Measurements from ENCODE around the gene UBN1.

The UBN1 gene

GRCh38 chr16:4801051-4801961 lies 46.0 kb upstream of the UBN1 start:
- peak overlapping the region; percentile 75 for H3K4me3 ChIP-seq (ENCODE audit: low read depth, low read length)
- TF ChIP-seq CTCF (IDR thresholded peaks at IDR 0.05; ENCODE audit: low read depth, low read length), result no peak

DNA sequence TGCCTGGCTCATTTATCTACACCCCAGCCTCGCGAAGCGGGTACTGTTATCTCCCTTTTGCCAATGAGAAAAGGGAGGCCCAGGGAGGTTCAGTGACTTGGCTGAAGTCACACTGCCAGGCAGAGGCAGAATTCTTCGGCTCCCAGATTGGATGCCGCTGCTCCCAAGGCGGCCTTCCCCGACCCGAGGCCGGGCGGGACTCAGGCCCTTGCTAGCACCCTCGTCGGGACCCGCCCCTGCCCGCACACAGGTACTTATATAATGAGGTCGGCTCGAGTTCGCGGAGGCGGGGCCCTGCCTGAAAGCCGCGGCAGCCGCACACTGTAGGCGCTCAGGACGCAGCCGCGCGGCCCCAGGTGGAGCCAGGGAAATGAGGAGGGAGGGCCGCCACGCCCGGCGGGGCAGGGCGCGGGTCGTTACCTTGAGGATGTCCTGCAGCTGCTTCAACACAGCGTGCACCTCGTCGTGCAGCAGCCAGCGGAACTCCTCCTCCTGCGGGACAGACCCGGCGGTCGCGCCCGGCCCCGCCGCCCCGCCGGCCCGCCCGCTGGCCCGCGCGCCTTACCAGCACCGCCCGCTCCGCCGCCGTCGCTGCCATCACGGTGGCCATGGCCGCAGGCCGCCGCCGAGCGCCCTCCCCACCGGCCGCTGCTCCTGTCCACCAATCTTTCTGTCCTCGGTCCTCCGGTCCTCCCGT lies 45.2 kb upstream of the UBN1 start, which contains the start of gene ROGDI:
Gene ROGDI, minus strand, starts transcription at position 672 of the 697 bp plus-strand sequence. Its CDS starts 62 bp downstream, at position 610.
- TF ChIP-seq CTCF (IDR thresholded peaks at IDR 0.05; ENCODE audit: low read depth, low read length), result no peak
- H3K4me3 ChIP-seq (ENCODE audit: low read depth, low read length), result peak within 1 kb of the TSS; percentile 75

- no peak for TF ChIP-seq CTCF (IDR thresholded peaks at IDR 0.05; ENCODE audit: low read depth, low read length)
These were observed 44.5 kb upstream of the UBN1 start for GRCh38 chr16:4802659-4803287.

GRCh38 chr16:4803401-4803844 lies 43.9 kb upstream of the UBN1 start:
- TF ChIP-seq CTCF (IDR thresholded peaks at IDR 0.05; ENCODE audit: low read depth, low read length), result no peak
- peak overlapping the region; percentile 75 for H3K4me3 ChIP-seq (ENCODE audit: low read depth, low read length)

More at GRCh38 chr16:4802659-4803287, 44.5 kb upstream of the UBN1 start:
- peak overlapping the region; percentile 75 for H3K4me3 ChIP-seq (ENCODE audit: low read depth, low read length)

GRCh38 chr16:4803898-4804762 lies 43.2 kb upstream of the UBN1 start:
- H3K4me3 ChIP-seq (ENCODE audit: low read depth, low read length), result no peak overlapping the region
- no peak for TF ChIP-seq CTCF (IDR thresholded peaks at IDR 0.05; ENCODE audit: low read depth, low read length)

DNA sequence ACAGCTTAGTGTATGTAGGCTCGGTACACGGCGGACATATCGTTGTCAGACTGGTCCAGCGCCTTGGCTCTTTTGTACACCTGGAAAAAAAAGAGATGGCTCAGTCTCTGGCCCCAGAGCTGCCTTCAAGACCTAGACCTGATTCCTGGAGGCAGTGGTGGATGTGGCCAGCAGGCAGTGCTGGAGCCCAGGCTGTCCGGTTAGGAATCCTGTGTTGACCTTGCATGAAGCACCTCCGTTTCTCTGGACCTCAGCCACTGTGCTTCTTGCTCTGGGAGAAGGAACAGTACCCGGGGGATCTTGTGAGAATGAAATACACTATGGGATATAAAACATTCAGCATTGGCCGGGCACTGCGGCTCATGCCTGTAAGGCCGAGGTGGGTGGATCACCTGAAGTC lies 42.0 kb upstream of the UBN1 start:
- TF ChIP-seq CTCF (IDR thresholded peaks at IDR 0.05; ENCODE audit: low read depth, low read length), result no peak
- no peak overlapping the region for H3K4me3 ChIP-seq (ENCODE audit: low read depth, low read length)

Measured in WI38 (cell line).